H1 (cell line): ENCODE measurements around the gene SH3RF3. TPM values are rescaled to one million over a fixed set of nuclear protein-coding genes. Genes with fewer than 3 reads are reported as not detected.

ENCODE experiments used
- CTCF ChIA-PET: fragments of 300-600 bp; sonication (Branson Sonifier 250); formaldehyde crosslinking; loops from one replicate; lab custom pipeline; 2021; ENCODE audit not compliant: partially characterized antibody; lab: Charles Lee
- POLR2A ChIA-PET: fragments of 300-600 bp; sonication (Branson Sonifier 250); formaldehyde crosslinking; loops from one replicate; lab custom pipeline; 2021; ENCODE audit warnings: inconsistent platforms; ENCODE audit not compliant: partially characterized antibody; lab: Charles Lee
- DNase-seq, 2 experiments: peaks; one replicate each; pipeline versions ENCODE4 v3.0.0 to v3.0.0-alpha.2; 2010 to 2022; ENCODE audit warnings: low spot score in 2 of 2, low read depth in 1 of 2, mixed read lengths in 1 of 2
- FAIRE-seq: peaks from 2 replicates; lab custom pipeline; 2011; peaks lifted over from hg19 to GRCh38; lab: Jason Lieb, UNC
- H2AFZ ChIP-seq: 2 replicates; pipeline ENCODE4 v1.8.1; 2012; ENCODE audit warnings: low read length, inconsistent platforms
- H2AK5ac ChIP-seq: 2 replicates; pipeline ENCODE4 v1.6.1; 2013; ENCODE audit warnings: low read depth, low read length
- H2BK120ac ChIP-seq: replicated peaks from 2 replicates; pipeline ENCODE3; 2013; ENCODE audit warnings: low read depth, low read length, inconsistent platforms
- H2BK12ac ChIP-seq: 2 replicates; pipeline ENCODE4 v1.6.1; 2013; ENCODE audit warnings: low read depth, low read length
- H2BK15ac ChIP-seq: 2 replicates; pipeline ENCODE4 v1.6.1; 2013; ENCODE audit warnings: low read length
- H2BK20ac ChIP-seq: 2 replicates; pipeline ENCODE4 v1.6.1; 2013; ENCODE audit warnings: low read length
- H2BK5ac ChIP-seq: 2 replicates; pipeline ENCODE4 v1.6.1; 2013; ENCODE audit warnings: low read depth, low read length
- H3K14ac ChIP-seq: 2 replicates; pipeline ENCODE4 v1.6.1; 2013; ENCODE audit warnings: inconsistent platforms; ENCODE audit not compliant: insufficient read length
- H3K18ac ChIP-seq: 2 replicates; pipeline ENCODE4 v1.6.1; 2013; ENCODE audit warnings: low read length; ENCODE audit errors: extremely low read depth
- H3K23ac ChIP-seq: 2 replicates; pipeline ENCODE4 v1.6.1; 2013; ENCODE audit warnings: inconsistent platforms; ENCODE audit not compliant: insufficient read length
- H3K23me2 ChIP-seq: 2 replicates; pipeline ENCODE4 v1.6.1; 2013; ENCODE audit warnings: low read depth, low read length
- H3K27ac ChIP-seq: 2 replicates; pipeline ENCODE4 v1.6.1; 2011; ENCODE audit warnings: low read depth, low read length, inconsistent platforms
- H3K27me3 ChIP-seq, 4 experiments: replicated peaks in 1 of 4; 1 replicate in 1 of 4; 2 replicates in 3 of 4; pipeline versions ENCODE4 v1.6.1 to v1.8.1; 2011 to 2013; ENCODE audit warnings: low read length in 3 of 4, mild to moderate bottlenecking in 3 of 4, inconsistent platforms in 2 of 4, mixed read lengths in 2 of 4, moderate library complexity in 1 of 4; ENCODE audit not compliant: control insufficient read depth in 3 of 4, insufficient read depth in 3 of 4; ENCODE audit errors: extremely low read depth in 1 of 4
- H3K36me3 ChIP-seq, 4 experiments: 2 replicates each; pipeline versions ENCODE4 v1.6.1 to v1.8.1; 2011 to 2013; ENCODE audit warnings: mild to moderate bottlenecking in 4 of 4, low read length in 3 of 4, moderate library complexity in 2 of 4, control low read depth in 1 of 4, inconsistent platforms in 1 of 4; ENCODE audit not compliant: insufficient read depth in 4 of 4, control insufficient read depth in 2 of 4
- H3K4ac ChIP-seq: replicated peaks from 2 replicates; pipeline ENCODE3; 2013; ENCODE audit warnings: low read length, low read depth, mixed read lengths, inconsistent platforms; ENCODE audit not compliant: insufficient read length
- H3K4me1 ChIP-seq, 4 experiments: replicated peaks in 1 of 4; 1 replicate in 1 of 4; 2 replicates in 3 of 4; pipeline versions ENCODE4 v1.6.1 to v1.8.1; 2011 to 2013; ENCODE audit warnings: low read length in 3 of 4, inconsistent platforms in 2 of 4, mixed read lengths in 1 of 4; ENCODE audit not compliant: insufficient read depth in 4 of 4, control insufficient read depth in 3 of 4
- H3K4me2 ChIP-seq, 2 experiments: 2 replicates each; pipeline versions ENCODE4 v1.6.1 to v1.8.1; 2011 to 2013; ENCODE audit warnings: low read depth in 2 of 2, low read length in 2 of 2, control low read depth in 1 of 2, inconsistent platforms in 1 of 2, mild to moderate bottlenecking in 1 of 2; ENCODE audit not compliant: insufficient read depth in 1 of 2
- H3K4me3 ChIP-seq, 4 experiments: fragments of 200-600, 300-600 bp in 1 of 4; sonication (generic), shearing (Covaris generic), sonication (Bioruptor Twin) in 1 of 4; 2 replicates each; pipeline versions ENCODE4 v1.5.1 to v1.8.1; 2011 to 2016; ENCODE audit warnings: low read length in 4 of 4, low read depth in 3 of 4, control low read depth in 2 of 4, inconsistent platforms in 2 of 4, mild to moderate bottlenecking in 2 of 4, mixed read lengths in 1 of 4, moderate library complexity in 1 of 4; ENCODE audit not compliant: insufficient read depth in 2 of 4; ENCODE audit errors: extremely low read depth in 1 of 4
- H3K56ac ChIP-seq: replicated peaks from 2 replicates; pipeline ENCODE3; 2013; ENCODE audit warnings: low read depth, mild to moderate bottlenecking, mixed read lengths, low read length, inconsistent platforms; ENCODE audit not compliant: insufficient read length
- H3K79me1 ChIP-seq: 2 replicates; pipeline ENCODE4 v1.6.1; 2013; ENCODE audit warnings: low read depth, low read length, control low read depth
- H3K79me2 ChIP-seq, 2 experiments: 2 replicates each; pipeline versions ENCODE4 v1.6.1 to v1.8.1; 2012 to 2013; ENCODE audit warnings: low read length in 2 of 2, mild to moderate bottlenecking in 2 of 2, inconsistent platforms in 1 of 2; ENCODE audit not compliant: insufficient read depth in 2 of 2, control insufficient read depth in 1 of 2
- H3K9ac ChIP-seq, 4 experiments: replicated peaks in 1 of 4; 1 replicate in 1 of 4; 2 replicates in 3 of 4; pipeline versions ENCODE4 v1.6.1 to v1.8.1; 2011 to 2013; ENCODE audit warnings: low read depth in 3 of 4, low read length in 3 of 4, control low read depth in 2 of 4, mild to moderate bottlenecking in 2 of 4, moderate library complexity in 2 of 4, inconsistent platforms in 1 of 4; ENCODE audit errors: extremely low read depth in 1 of 4
- H3K9me3 ChIP-seq, 2 experiments: 2 replicates each; pipeline versions ENCODE4 v1.6.1 to v1.8.1; 2012 to 2013; ENCODE audit warnings: mild to moderate bottlenecking in 2 of 2, moderate library complexity in 2 of 2, control low read depth in 1 of 2, inconsistent platforms in 1 of 2, low read depth in 1 of 2, low read length in 1 of 2, mixed read lengths in 1 of 2; ENCODE audit not compliant: insufficient read depth in 2 of 2
- H4K20me1 ChIP-seq, 2 experiments: replicated peaks in 1 of 2; 2 replicates each; pipeline versions ENCODE3 to v1.8.1; 2011 to 2013; ENCODE audit warnings: inconsistent platforms in 2 of 2, low read length in 2 of 2, mild to moderate bottlenecking in 1 of 2; ENCODE audit not compliant: insufficient read depth in 2 of 2, control insufficient read depth in 1 of 2
- H4K5ac ChIP-seq: 2 replicates; pipeline ENCODE4 v1.6.1; 2013; ENCODE audit warnings: low read length, low read depth, mixed read lengths, inconsistent platforms; ENCODE audit not compliant: insufficient read length
- H4K8ac ChIP-seq: 2 replicates; pipeline ENCODE4 v1.8.0; 2013; ENCODE audit warnings: mild to moderate bottlenecking, moderate library complexity, low read length, inconsistent platforms; ENCODE audit not compliant: insufficient read depth; ENCODE audit errors: extremely low read depth
- H4K91ac ChIP-seq: replicated peaks from 2 replicates; pipeline ENCODE3; 2013; ENCODE audit warnings: low read length, mixed read lengths, inconsistent platforms; ENCODE audit not compliant: insufficient read length
- BCL11A ChIP-seq, 2 experiments: IDR thresholded peaks; one replicate each; pipeline ENCODE4 v1.6.1; 2011; ENCODE audit warnings: low read depth in 2 of 2, low read length in 2 of 2, mild to moderate bottlenecking in 2 of 2
- CREB1 ChIP-seq: IDR thresholded peaks from 2 replicates; pipeline ENCODE4 v1.6.1; 2012; ENCODE audit warnings: inconsistent platforms
- WGBS, 2 experiments: shearing (Covaris generic) in 1 of 2; methylation state at CpG; one replicate each; pipeline versions ENCODE4 v1.1.6 to v1.1.7; 2013 to 2015; ENCODE audit warnings: low lambda C conversion rate in 2 of 2, mixed read lengths in 2 of 2, inconsistent platforms in 1 of 2, low coverage in 1 of 2, missing lambda C conversion rate in 1 of 2; ENCODE audit not compliant: insufficient replicate concordance in 2 of 2, insufficient coverage in 1 of 2, insufficient read length in 1 of 2; ENCODE audit errors: extremely low coverage in 1 of 2, missing lambda C conversion rate in 1 of 2; 5-methylcytosine and 5-hydroxymethylcytosine counted together
- polyA plus RNA-seq, 7 experiments: library from polyadenylated mRNA; depleted of rRNA in 3 of 7; stranded (reverse) in 5 of 7; unstranded in 2 of 7; fragments of >200 nt in 5 of 7; fragments of 200-250 nt in 2 of 7; gene quantifications; 1 replicate in 5 of 7; 2 replicates in 1 of 7; 4 replicates in 1 of 7; pipeline versions ENCODE4 v1.2.1 to v1.2.3, GENCODE V29; 2011 to 2013; ENCODE audit warnings: missing spikeins in 2 of 7, mixed read lengths in 2 of 7
- total RNA-seq: library from RNA; stranded (reverse); fragmentation: NEBNext Ultra II Directional; extraction: Animal tissue kit (Norgen Biotek cat#: 25700); gene quantifications from 2 replicates; pipeline ENCODE4 v1.2.1, GENCODE V29; 2021

The SH3RF3 gene
- total and polyA plus RNA-seq, 2 of the 8 experiments (the other 6 are each of a cell fraction or from before 2014, with no cell fraction given), result 0.11 to 0.65 TPM

DNA sequence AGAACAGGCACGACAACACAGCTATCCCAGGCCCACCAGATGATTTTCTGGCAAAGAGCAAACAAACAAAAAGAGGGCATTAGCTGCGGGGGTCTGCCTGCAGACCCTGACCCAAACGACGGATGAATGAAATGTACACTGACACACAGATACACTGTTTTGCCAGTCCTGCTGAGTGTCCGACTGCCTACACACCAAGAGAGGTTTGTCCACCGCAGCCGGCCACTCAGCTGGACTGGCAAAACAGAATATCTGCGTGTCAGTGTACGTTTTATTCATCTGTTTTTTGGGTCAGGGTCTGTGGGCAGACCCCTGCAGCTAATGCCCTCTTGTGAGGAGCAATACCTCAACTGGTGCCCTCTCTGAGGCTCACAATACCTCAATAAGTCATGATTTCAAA, 10.7 kb upstream of the SH3RF3 start:
- no peak for DNase-seq
- Histone ChIP-seq H4K20me1 (no peaks in the 10 kb centered on the region), H4K8ac (no peak overlapping the region), H3K9ac (no peak overlapping the region)
- TF ChIP-seq BCL11A (IDR thresholded peaks at IDR 0.05; ENCODE audit: low read depth in 2 of 2, low read length in 2 of 2) (no peak), CREB1 (no peak)
- TF ChIP-seq, all 59 proteins: peak for 0
- 87% methylated on average over 9 of the region's 9 CpGs; no CpG with 5 or more reads in 1 of the 2 experiments for WGBS, 2 experiments
- H2BK5ac ChIP-seq, result no peak overlapping the region
- H3K27ac ChIP-seq, result no peak overlapping the region
- no peak overlapping the region for H4K91ac ChIP-seq
- ChIA-PET CTCF (no interaction called here), POLR2A (no interaction called here)
- H3K4me3 ChIP-seq, result no peak overlapping the region
- H3K23me2 ChIP-seq, result no peaks in the 10 kb centered on the region
- H2BK15ac ChIP-seq, result no peak overlapping the region
- H2BK20ac ChIP-seq, result no peak overlapping the region
- H4K5ac ChIP-seq, result no peak overlapping the region
- no peak overlapping the region for H3K14ac ChIP-seq
- H3K4me2 ChIP-seq, result no peak overlapping the region
- no peaks in the 10 kb centered on the region for H3K36me3 ChIP-seq
- H3K9me3 ChIP-seq, result peaks cover 8 to 19% of the 10 kb centered on the region in 2 experiments
- H2AFZ ChIP-seq, result no peak overlapping the region
- no peak overlapping the region for H2BK120ac ChIP-seq
- no peak overlapping the region for H3K23ac ChIP-seq
- no peak overlapping the region for H2AK5ac ChIP-seq
- H3K79me2 ChIP-seq, result no peaks in the 10 kb centered on the region
- FAIRE-seq, result no peak
- H3K4ac ChIP-seq, result no peak overlapping the region
- H3K56ac ChIP-seq, result no peak overlapping the region
- no peaks in the 10 kb centered on the region for H3K4me1 ChIP-seq
- H3K18ac ChIP-seq, result no peak overlapping the region
- H3K79me1 ChIP-seq, result no peaks in the 10 kb centered on the region
- H2BK12ac ChIP-seq, result no peak overlapping the region
- H3K27me3 ChIP-seq, result no peaks in the 10 kb centered on the region; a peak in 1 of 7 replicates
